ENCODE data around the gene FLNB. TPM values are rescaled to one million over a fixed set of nuclear protein-coding genes. Genes with fewer than 3 reads are reported as not detected.

Gene FLNB
- total RNA-seq, 1 experiment from 2014 or later, result 83.4 TPM

- no peak overlapping the region for H3T11ph ChIP-seq (ENCODE audit: low read length)
- H2BK12ac ChIP-seq (ENCODE audit: insufficient read length, low read depth, low read length), result no peak overlapping the region
- H4K91ac ChIP-seq (ENCODE audit: insufficient read length, low read depth, low read length), result no peak overlapping the region
- H2BK20ac ChIP-seq (ENCODE audit: low read depth, low read length, poor library complexity, severe bottlenecking), result no peak overlapping the region
- no peak overlapping the region for H4K5ac ChIP-seq (ENCODE audit: insufficient read length, low read depth, low read length)
- no peaks in the 10 kb centered on the region for H3K27me3 ChIP-seq (ENCODE audit: insufficient read depth, low read length)
- H3K4me2 ChIP-seq (ENCODE audit: insufficient read depth, insufficient read length, low read length), result no peak overlapping the region
- 0 out of 2 replicates have a peak, but pooled peaks cover 1% of the 10 kb centered on the region for H3K79me2 ChIP-seq (ENCODE audit: insufficient read depth, low read length)
- H2AFZ ChIP-seq (ENCODE audit: low read length), result no peak overlapping the region
- H2BK120ac ChIP-seq (ENCODE audit: low read depth, low read length, poor library complexity, severe bottlenecking), result no peak overlapping the region
- Mint-ChIP-seq H3K4me1 (no peaks in the 10 kb centered on the region), H3K27ac (peak overlapping the region in 2 of 3 experiments; percentile 13 to 59; a peak in 3 of 7 replicates), H3K4me3 (no peak overlapping the region), H3K36me3 (ENCODE audit: insufficient read depth in 1 of 3, low read depth in 3 of 3) (peaks cover 9 to 45% (median 43%) of the 10 kb centered on the region in 3 experiments; a peak in 6 of 7 replicates), H3K27me3 (ENCODE audit: low read depth) (no peaks in the 10 kb centered on the region), H3K9me3 (no peaks in the 10 kb centered on the region)
- H3K23me2 ChIP-seq (ENCODE audit: insufficient read length, low read depth, low read length, poor library complexity, severe bottlenecking), result no peaks in the 10 kb centered on the region
- H3K9me3 ChIP-seq (ENCODE audit: control insufficient read depth, low read depth, low read length), result no peaks in the 10 kb centered on the region
- no peak overlapping the region for H3K4ac ChIP-seq (ENCODE audit: low read depth, low read length)
- no peak overlapping the region for H3K18ac ChIP-seq (ENCODE audit: insufficient read length, low read depth, low read length)
- no peak overlapping the region for H2BK5ac ChIP-seq (ENCODE audit: insufficient read length, low read length)
- no peak overlapping the region for H3K27ac ChIP-seq (ENCODE audit: insufficient read length, low read depth, low read length)
- no peaks in the 10 kb centered on the region for H4K20me1 ChIP-seq (ENCODE audit: control insufficient read depth, insufficient read depth, insufficient read length)
- no peaks in the 10 kb centered on the region for H3K79me1 ChIP-seq (ENCODE audit: insufficient read depth, low read depth, low read length, poor library complexity, severe bottlenecking)
- no peak overlapping the region for H3K9ac ChIP-seq (ENCODE audit: extremely low read depth, insufficient read length, low read length)
- DNase-seq, result no peak
- H3K23ac ChIP-seq (ENCODE audit: insufficient read length, low read depth, low read length), result no peak overlapping the region
- H3K14ac ChIP-seq (ENCODE audit: insufficient read depth, low read length), result no peak overlapping the region
- H2AK5ac ChIP-seq (ENCODE audit: insufficient read length, low read length), result no peak overlapping the region
- no peaks in the 10 kb centered on the region for H3K4me1 ChIP-seq (ENCODE audit: insufficient read depth, low read length)
- no peak overlapping the region for H2BK15ac ChIP-seq (ENCODE audit: low read depth, low read length)
- TF ChIP-seq CTCF (conservative IDR thresholded peaks at IDR 0.05), result no peak
- H3K56ac ChIP-seq (ENCODE audit: insufficient read length, low read depth, low read length), result no peak overlapping the region
- no CpG with 5 or more reads among the region's 6 CpGs for WGBS (ENCODE audit: extremely low coverage, insufficient read length, low lambda C conversion rate)
- H4K8ac ChIP-seq (replicated peaks; ENCODE audit: insufficient read length, low read depth, low read length), result no peak overlapping the region
These were observed 87.4 kb downstream of the FLNB start for GRCh38 chr3:58095603-58096138.

Measured in H9 (cell line).